OCI-M2 (cell line): ENCODE data around the gene RCAN3.
"Not testable (repeated sequence)": the region's sequence is repeated elsewhere in the genome, so short reads cannot be mapped to it uniquely, and the experiment has no call there.

ENCODE experiments used
- DNase-seq: peaks from one replicate; lab custom pipeline; 2025; ENCODE audit not compliant: unreplicated experiment; lab: John Stamatoyannopoulos, UW

RCAN3 gene

DNA sequence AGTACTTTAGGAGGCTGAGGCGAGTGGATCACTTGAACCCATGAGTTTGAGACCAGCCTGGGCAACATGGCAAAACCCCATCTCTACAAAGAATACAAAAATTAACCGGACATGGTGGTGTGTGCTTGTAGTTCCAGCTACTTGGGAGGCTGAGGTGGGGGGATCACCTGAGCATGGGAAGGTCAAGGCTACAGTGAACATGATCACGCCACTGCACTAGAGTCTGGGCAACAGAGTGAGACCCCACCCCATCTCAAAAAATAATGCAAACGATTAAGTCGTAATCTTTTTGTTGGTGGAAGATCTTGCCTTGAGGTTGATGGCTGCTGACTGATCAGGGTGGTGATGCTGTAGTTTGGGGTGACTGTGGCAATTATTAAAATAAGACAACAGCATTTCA is 6.3 kb downstream of the RCAN3 start:
- DNase-seq = no peak

DNA sequence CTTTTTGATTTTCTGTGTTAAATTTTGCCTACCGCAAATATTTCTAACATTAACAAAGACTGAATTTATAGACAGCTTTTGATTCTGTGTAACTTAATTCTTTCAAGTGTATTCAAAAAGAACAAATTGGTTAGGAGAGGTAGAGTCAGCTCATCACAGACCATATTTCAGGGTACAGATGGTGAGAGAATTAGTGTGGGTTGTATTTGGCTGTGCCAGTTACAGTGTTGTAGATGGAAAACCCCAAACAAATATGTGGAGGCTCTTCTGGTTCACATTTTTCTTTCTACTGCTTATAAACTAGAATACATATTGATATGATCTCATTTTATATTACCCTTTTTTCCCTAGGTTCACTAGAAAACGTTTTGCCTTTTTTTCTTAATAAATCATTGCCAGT is 11.1 kb downstream of the RCAN3 start:
- no peak for DNase-seq

DNA sequence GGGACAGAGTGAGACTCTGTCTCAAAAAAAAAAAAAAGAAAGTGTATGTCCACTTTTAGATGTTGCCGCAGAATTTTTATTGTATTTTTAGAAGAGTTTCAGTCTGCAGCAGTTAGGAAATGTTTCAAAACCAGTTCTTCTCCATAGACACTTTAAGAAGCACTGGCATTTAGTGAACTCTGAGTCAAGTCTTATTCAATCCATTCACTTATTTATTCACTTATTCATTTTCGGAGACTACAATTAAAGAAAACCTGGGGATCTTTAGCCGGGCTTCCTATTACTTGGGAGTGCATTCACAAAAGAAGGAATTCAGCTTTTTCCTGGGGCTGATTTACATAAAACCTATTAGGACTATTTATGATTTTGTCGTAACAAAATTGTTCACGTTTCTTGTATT is 12.3 kb downstream of the RCAN3 start:
- no peak for DNase-seq

DNA sequence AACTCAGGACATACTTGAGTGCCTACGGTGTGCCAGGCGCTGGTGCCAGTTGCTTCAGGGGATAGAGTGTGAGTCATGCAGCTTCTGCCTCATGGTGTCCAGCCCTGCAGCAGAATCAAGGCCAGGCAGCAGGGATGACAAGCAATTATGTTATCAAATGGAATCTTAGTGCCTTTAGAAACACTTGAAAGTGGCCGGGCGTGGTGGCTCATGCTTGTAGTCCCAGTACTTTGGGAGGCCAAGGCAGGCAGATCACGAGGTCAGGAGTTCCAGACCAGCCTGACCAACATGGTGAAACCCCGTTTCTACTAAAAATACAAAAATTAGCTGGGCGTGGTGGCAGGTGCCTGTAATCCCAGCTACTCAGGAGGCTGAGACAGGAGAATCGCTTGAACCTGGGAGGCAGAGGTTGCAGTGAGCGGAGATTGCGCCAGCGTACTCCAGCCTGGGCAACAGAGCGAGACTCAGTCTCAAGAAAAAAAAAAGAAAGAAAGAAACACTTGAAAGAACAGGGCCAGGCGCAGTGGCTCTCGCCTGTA is 13.1 kb downstream of the RCAN3 start:
- not testable (repeated sequence) for DNase-seq

DNA sequence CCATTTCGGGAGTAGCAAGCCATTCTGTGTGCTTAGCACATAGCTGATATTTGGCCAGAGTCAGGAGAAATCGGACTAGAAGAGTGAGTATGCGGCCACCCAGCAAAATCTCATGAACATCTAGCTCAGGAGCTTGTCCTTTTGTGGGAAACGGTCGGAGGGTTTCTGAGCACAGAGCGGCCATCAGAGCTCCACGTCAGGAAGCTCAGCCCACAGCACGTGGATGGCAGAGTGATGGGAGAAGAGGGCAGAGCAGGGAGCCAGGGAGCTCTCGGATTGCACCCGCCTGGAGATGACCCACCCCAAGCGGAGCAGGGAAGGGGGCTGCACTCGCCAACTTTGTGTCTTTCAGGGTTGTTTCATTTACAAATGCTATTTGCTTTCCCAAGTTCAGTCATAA is 13.9 kb downstream of the RCAN3 start:
- no peak for DNase-seq

DNA sequence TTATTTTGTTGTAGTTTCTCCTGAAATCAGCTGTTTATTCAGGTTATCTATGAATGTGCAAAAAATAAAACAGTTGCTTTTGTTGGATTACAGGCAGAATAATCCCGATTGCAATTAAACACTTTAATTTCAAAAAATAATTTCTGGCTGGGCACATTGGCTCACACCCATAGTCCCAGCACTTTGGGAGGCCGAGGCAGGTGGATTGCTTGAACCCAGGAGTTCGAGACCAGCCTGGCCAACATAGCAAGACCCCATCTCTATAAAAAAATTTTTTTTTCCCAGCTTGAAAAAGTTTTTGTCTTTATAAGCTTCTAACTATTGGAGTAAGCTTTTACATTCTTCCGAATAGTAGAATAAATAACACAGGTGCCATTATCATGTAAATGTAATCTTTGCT is 15.3 kb downstream of the RCAN3 start:
- DNase-seq = no peak

DNA sequence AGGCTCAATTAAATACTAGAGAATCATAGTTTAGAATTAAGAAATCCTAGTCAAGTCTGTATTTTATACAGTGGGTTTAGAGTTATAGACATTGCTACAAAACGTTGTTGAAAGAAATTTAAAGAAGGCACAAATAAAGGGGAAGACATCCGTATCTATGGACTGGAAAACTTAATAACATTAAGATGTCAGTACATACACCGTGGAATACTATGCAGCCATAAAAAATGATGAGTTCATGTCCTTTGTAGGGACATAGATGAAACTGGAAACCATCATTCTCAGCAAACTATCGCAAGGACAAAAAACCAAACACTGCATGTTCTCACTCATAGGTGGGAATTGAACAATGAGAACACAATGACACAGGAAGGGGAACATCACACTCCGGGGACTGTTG is 17.6 kb downstream of the RCAN3 start:
- DNase-seq = not testable (repeated sequence)

DNA sequence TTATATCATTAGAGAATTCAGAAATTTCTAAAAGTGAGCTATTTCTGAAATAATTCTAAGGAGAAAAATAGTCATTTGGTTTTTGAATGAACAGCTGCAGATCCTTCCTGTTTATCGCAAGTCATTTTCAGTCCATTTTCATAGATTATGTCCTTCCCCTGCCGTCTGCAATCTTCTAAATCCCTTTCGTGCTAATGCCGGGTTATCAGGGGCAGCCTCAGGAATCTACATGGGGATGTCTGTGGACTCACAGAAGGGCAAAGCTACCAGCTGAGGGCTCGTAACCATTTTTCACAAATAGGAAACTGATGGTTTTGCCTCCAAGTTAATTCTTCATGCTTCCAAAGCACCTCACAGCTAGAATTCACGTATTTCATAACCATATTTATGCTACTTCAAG is 23.0 kb downstream of the RCAN3 start:
- DNase-seq = no peak

DNA sequence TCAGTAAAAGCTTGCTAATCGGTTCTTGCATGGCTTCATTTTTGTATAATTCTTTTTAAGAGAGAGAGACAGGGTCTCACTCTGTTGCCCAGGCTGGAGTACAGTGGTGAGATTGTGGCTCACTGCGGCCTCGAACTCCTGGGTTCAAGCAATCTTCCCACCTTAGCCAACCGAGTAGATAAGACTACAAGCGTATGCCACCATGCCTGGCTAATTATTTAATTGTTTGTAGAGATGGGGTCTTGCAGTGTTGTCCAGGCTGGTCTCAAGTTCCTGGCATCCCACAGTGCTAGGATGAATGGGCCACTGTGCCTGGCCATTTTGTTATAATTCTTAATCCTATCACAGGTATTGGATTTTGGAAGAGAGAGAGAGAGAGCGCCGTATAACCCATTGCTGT is 23.4 kb downstream of the RCAN3 start:
- DNase-seq = no peak

DNA sequence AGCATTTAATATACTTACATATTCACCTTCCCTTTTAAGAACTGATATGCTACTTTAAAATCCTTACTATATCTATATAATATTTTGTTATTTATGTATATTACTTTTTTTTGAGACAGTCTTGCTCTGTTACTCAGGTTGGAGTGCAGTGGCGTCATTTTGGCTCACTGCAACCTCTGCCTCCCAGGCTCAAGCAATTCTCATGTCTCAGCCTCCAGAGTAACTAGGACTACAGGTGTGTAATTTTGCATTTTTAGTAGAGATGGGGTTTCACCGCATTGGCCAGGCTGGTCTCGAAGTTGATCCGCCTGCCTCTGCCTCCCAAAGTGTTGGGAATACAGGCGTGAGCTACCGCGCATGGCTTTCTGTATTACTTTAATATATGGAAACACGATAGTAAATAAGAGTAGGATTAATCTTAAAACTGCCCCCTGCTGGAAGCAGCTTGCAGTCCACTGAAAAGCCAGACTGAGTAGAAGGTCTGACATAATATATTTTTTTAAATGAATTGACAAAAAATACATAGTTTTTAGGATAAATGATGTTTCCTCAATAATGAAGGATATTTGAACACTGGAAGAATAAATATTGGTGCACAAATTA is 24.4 kb downstream of the RCAN3 start:
- DNase-seq = no peak

DNA sequence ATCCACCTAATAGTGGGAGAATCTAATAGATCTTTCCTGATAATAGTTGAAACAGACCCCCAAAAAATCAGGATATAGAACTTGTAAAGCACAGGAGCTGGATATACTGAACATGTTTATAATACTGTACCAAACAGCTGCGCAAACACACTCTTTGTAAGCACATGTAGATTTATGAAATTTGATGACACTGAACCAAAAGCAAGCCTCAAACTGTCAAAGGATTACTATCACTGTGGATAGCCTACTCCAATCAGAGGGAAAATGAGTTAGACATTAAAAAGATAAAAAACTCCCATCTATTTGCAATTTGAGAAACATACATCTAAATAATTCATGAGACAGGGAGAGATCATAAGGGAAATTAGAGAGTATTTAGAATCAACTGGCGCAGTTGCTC is 26.1 kb downstream of the RCAN3 start:
- DNase-seq = no peak

DNA sequence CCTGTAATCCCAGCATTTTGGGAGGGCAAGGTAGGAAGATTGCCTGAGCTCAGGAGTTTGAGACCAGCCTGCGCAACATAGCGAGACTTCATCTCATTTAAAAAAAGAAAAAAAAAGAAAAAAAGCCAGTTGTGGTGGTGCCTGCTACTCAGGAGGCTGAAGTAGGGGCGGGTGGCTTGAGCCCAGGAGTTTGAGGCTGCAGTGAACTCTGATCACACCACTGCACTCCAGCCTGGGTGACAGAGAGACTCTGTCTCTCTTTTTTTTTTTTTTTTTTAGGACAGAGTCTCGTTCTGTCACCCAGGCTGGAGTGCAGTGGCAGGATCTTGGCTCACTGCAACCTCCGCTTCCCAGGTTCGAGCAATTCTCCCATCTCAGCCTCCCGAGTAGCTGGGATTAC is 26.7 kb downstream of the RCAN3 start:
- not testable (repeated sequence) for DNase-seq

DNA sequence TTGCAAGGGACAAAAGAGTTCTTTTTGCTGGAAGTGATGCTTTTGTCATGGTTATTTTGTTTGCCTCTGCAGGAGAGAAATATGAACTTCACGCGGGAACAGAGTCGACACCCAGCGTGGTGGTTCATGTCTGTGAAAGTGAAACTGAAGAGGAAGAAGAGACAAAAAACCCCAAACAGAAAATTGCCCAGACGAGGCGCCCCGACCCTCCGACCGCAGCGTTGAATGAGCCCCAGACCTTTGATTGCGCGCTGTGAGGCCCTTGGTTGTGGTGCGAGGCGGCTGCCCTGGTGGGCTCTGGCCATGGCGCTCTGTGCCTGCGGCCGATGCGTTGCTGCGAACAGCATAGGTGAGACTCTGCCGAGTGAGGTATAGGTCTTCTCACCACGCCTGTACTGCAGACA is 32.4 kb downstream of the RCAN3 start:
- no peak for DNase-seq

DNA sequence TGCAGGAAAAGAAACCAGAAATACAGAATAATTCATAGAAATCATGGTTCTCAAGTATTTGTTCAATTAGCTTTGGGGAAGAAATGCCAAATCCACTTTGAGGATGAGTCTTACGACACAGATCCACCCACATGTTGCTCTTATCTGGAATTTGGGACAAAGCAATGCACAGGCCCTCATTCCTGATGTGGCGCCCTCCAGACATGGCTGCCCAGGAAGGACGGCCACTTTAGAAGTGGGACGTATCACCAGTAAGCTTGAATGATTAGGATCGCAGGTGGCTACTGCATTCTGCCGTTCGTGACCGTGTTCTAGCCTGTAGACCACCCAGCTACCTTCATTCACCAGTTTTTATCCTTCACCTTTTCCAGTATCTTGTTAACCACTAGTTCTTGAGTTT is 33.1 kb downstream of the RCAN3 start:
- no peak for DNase-seq

DNA sequence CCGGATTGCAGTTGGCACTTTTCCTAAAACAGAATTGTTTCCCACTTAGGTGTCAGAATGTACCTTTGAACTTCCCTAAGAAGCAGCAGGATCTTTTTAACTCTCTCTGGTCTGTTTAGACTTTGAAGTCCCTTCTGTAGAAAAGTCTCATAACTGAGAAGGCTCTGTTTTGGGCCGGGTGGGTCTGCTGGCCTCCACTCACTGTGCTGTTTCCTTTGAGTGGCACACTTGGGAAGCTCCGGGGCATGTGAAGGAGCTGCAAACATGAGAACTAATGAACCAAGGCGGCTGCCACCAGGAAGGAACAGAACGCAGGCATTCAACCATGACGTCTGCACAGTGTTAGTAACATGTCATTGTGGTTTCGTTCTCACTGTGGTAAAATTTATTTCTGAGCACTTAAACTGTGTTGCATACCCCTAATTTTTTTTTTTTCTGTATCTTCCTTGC is 33.8 kb downstream of the RCAN3 start:
- no peak for DNase-seq

DNA sequence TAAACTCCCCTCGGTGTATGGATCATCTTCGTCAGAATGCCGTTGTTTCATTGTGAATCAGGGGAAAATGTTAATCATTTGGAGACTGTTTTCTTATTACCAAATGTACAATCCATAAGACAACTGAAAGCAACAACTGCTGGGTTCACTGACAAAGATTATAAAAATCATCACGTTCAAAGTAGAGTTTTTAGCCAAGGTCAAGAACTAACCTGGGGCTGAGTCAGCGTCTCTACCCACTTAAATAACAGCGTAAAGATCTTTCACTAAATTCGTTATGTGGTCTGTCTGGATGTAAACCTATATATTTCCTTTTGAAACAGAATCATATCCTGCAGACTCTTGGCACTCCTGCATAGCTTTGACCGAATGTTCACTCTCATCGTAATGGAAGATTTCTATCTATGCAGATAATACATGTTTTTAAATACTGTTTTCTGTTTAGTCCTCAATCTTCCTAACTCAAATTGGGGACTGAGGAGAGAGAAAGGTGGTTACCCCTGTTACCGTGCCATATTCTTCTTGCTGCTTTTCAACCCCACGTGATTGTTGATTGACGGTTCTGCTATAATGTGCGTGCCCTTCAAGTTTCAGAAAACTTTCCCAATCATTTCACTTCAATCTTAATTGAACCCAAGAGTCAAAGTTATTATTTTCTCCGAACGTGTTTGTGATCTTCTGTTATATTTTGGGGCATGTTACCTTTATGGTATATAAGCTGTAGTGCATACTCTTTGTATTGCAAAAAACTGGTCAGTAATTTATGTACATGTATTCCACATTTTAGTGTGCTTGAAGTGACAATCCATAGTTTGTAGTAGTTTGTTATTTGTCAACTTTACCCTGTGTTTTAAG is 37.6 kb downstream of the RCAN3 start:
- no peak for DNase-seq

DNA sequence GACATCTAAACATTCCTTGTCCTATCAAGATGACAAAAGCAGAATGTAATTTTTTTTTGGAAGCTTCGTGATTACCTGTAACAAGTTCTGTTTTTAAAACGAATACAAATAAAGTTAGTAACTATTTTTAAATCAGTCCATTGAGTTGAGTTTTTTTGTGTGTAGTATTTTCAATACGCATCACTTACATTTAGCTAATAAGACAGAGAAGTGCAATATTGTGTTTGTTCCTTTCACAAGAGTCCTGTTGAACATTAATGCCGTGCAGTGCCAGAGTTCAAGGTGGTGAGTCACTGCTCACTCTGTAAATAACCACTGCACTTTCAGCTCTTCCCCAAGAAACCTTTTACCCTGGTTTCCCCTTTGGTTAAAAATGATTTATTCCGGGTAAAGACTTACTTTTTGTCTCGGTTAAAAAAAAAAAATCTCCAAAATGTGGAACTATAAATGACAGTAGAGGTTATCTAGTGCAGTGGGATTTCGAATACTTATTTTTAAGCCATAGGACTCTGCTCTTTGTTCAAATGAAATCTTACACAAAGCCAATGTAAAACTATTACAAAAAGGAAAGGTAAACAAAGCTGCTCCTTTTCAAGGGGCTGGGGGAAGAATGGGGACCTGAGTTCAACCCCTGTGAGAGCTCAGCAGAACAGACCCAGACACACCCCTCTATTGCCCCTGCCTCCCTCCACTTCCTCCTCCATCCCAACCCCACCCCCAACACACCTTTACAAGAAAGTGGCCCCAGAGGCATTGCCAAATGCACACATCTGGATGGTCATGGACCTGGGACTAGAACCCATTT is 38.5 kb downstream of the RCAN3 start:
- DNase-seq = no peak

DNA sequence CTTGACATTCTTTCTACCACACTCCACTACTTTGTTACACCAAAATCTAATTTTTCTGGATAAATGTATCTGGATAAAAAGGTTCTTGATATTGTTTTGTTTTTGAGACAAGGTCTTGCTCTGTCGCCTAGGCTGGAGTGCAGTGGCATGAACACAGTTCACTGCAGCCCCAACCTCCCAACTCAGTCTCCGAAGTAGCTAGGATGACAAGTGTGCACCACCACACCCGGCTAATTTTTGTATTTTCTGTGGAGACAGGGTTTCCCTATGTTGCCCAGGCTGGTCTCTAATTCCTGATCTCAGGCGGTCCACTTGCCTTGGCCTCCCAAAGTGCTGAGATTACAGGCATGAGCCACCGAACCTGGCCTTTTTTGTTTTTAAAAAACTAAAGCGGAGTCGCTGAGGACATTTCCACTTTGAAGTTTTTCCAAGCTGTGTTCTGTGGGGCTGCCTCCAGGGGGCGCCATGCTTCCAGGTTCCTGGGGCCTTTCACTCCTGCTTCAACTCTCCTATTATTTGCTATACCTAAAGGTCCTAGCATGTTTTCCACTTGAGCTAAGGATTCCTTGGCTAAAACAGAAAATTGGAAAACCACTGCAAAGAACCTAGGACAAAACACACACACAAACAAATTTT is 39.2 kb downstream of the RCAN3 start:
- DNase-seq = no peak

DNA sequence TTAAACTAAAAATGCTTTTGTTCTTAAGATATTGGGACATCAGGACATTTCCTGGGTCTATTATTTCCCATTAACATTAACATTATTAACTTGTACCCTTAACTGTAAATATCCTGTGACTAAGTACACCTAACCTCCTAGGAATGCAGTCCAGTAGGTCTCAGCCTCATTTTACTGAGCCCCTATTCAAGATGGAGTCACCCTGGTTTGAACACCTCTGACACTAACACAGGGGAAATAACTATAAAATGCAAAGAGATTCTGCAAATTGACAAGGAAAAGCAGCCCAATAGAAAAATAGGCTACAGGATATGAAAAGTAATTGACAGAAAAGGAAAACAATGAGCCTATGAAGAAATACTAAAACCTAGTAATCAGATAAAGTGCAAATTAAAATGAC is 41.6 kb downstream of the RCAN3 start:
- no peak for DNase-seq

DNA sequence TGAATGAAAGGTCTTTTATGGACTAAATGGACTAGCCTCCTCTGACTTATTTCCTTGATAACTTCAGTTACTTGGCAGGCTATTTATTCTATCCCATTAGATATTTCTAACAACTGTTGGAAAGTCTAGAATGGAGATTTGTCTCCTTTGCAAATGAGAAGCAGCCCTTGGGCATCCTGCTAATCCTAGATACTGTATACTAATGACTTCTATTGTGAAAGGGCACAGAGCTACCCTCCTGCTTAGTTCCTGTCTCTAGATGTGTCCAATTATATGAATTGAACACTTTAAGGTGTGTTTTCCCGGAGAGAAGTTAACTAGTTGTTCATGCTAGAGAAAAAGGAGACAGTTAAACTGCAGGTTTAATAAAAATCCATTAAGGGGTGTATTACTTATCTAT is 43.0 kb downstream of the RCAN3 start:
- no peak for DNase-seq

DNA sequence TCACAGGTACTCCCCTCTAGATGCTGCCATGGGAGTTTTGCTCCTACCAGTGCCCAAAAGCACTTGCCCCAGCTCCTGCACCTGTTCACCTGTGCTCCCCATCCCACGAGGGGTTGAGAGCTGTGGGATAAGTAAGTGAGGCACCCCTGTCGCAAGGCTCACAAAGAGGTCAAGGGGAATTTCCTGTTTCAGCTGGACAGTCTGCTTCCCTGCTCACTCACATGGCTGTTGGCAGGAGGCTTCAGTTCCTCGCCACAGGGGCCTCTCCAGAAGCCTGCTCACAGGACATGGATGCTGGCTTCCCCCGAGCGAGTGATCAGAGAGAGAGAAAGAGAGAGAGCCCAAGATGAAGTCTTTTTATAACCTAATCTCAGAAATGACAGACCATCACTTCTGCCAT is 44.6 kb downstream of the RCAN3 start:
- DNase-seq = no peak
